ENCODE measurements around the gene MINDY4. TPM values are rescaled to one million over a fixed set of nuclear protein-coding genes. Genes with fewer than 3 reads are reported as not detected.

MINDY4 gene
- total RNA-seq, 1 donor = 13.2 TPM

GRCh38 chr7:30879139-30880124 is 108.2 kb downstream of the MINDY4 start:
- H3K4me3 ChIP-seq (ENCODE audit: low read depth, low read length) = no peak overlapping the region
- TF ChIP-seq CTCF (IDR thresholded peaks at IDR 0.05; ENCODE audit: insufficient read depth, low read length) = no peak
- DNase-seq (ENCODE audit: low read depth) = no peak

- peak; percentile 20 for DNase-seq (ENCODE audit: low read depth)
- no peak overlapping the region for H3K4me3 ChIP-seq (ENCODE audit: low read depth, low read length)
- TF ChIP-seq CTCF (IDR thresholded peaks at IDR 0.05; ENCODE audit: insufficient read depth, low read length) = no peak
These were observed 109.0 kb downstream of the MINDY4 start for GRCh38 chr7:30880125-30880720.

GRCh38 chr7:30880941-30881340 is 109.7 kb downstream of the MINDY4 start:
- H3K4me3 ChIP-seq (ENCODE audit: low read depth, low read length) = no peak overlapping the region
- no peak for DNase-seq (ENCODE audit: low read depth)
- no peak for TF ChIP-seq CTCF (IDR thresholded peaks at IDR 0.05; ENCODE audit: insufficient read depth, low read length)

GRCh38 chr7:30881448-30881847 is 110.2 kb downstream of the MINDY4 start:
- no peak for DNase-seq (ENCODE audit: low read depth)
- TF ChIP-seq CTCF (IDR thresholded peaks at IDR 0.05; ENCODE audit: insufficient read depth, low read length) = no peak
- no peak overlapping the region for H3K4me3 ChIP-seq (ENCODE audit: low read depth, low read length)

- DNase-seq (ENCODE audit: low read depth) = no peak
- TF ChIP-seq CTCF (IDR thresholded peaks at IDR 0.05; ENCODE audit: insufficient read depth, low read length) = no peak
- H3K4me3 ChIP-seq (ENCODE audit: low read depth, low read length) = no peak overlapping the region
These were observed 113.7 kb downstream of the MINDY4 start for GRCh38 chr7:30884881-30885280.

- no peak for DNase-seq (ENCODE audit: low read depth)
- TF ChIP-seq CTCF (IDR thresholded peaks at IDR 0.05; ENCODE audit: insufficient read depth, low read length) = no peak
- H3K4me3 ChIP-seq (ENCODE audit: low read depth, low read length) = no peak overlapping the region
These were observed 115.4 kb downstream of the MINDY4 start for GRCh38 chr7:30886608-30887011.
